HepG2 (cell line): ENCODE data around the gene ZFR. TPM values are rescaled to one million over a fixed set of nuclear protein-coding genes. Genes with fewer than 3 reads are reported as not detected.

Experiments
- AHDC1 ChIP-seq: sonication (generic); formaldehyde crosslinking; IDR thresholded peaks from 2 replicates; pipeline ENCODE4 v1.5.1; 2020; ENCODE audit warnings: mild to moderate bottlenecking, missing genetic modification reagents, borderline replicate concordance
- ARID4A ChIP-seq: sonication (generic); formaldehyde crosslinking; IDR thresholded peaks from 2 replicates; pipeline ENCODE4 v1.5.0; 2020; ENCODE audit warnings: mild to moderate bottlenecking, missing genetic modification reagents, borderline replicate concordance
- BATF2 ChIP-seq: sonication (generic); formaldehyde crosslinking; IDR thresholded peaks from 2 replicates; pipeline ENCODE4 v1.8.0; 2022; ENCODE audit warnings: mild to moderate bottlenecking, missing genetic modification reagents, moderate library complexity
- HOXA7 ChIP-seq: sonication (generic); formaldehyde crosslinking; IDR thresholded peaks from 2 replicates; pipeline ENCODE4 v1.8.1; 2022; ENCODE audit warnings: mild to moderate bottlenecking, missing genetic modification reagents, moderate library complexity
- KAT7 ChIP-seq: IDR thresholded peaks from 2 replicates; pipeline ENCODE4 v1.6.1; 2018; ENCODE audit warnings: borderline replicate concordance, missing compliant biosample characterization
- KLF15 ChIP-seq: sonication (generic); formaldehyde crosslinking; IDR thresholded peaks from 2 replicates; pipeline ENCODE4 v1.8.1; 2023; ENCODE audit warnings: borderline replicate concordance, mild to moderate bottlenecking, inconsistent platforms, missing genetic modification reagents, mixed read lengths
- KMT2A ChIP-seq: sonication (generic); formaldehyde crosslinking; IDR thresholded peaks from 2 replicates; pipeline ENCODE4 v1.4.0; 2020; ENCODE audit warnings: missing genetic modification reagents
- MXD1 ChIP-seq: sonication (generic); formaldehyde crosslinking; IDR thresholded peaks from 2 replicates; pipeline ENCODE4 v1.4.0; 2020; ENCODE audit warnings: mild to moderate bottlenecking, missing genetic modification reagents
- ZNF264 ChIP-seq: sonication (generic); formaldehyde crosslinking; IDR thresholded peaks from 2 replicates; pipeline ENCODE4 v1.4.0; 2020; ENCODE audit warnings: missing genetic modification reagents
- ZNF362 ChIP-seq: sonication (generic); formaldehyde crosslinking; IDR thresholded peaks from 2 replicates; pipeline ENCODE4 v1.4.0; 2020; ENCODE audit warnings: missing genetic modification reagents, mild to moderate bottlenecking, borderline replicate concordance
- ZNF772 ChIP-seq: sonication (generic); formaldehyde crosslinking; IDR thresholded peaks from 2 replicates; pipeline ENCODE4 v1.5.0; 2020; ENCODE audit warnings: mild to moderate bottlenecking, missing genetic modification reagents
- polyA plus RNA-seq, 8 experiments: library from polyadenylated mRNA; depleted of rRNA in 3 of 8; stranded (reverse) in 7 of 8; unstranded in 1 of 8; fragments of >200 nt; fragmentation: Illumina TruSeq in 4 of 8; extraction: Trizol in 4 of 8; gene quantifications; 2 replicates each; pipeline versions ENCODE4 v1.2.1 to v1.2.3, GENCODE V29; 2011 to 2016; ENCODE audit warnings: low read depth in 4 of 8, missing spikeins in 1 of 8, mixed read lengths in 1 of 8; ENCODE audit not compliant: insufficient read depth in 1 of 8
- total RNA-seq, 5 experiments: library from RNA; depleted of rRNA; stranded (reverse); fragments of >200 nt; fragmentation: Illumina TruSeq; extraction: Trizol; gene quantifications; 2 replicates each; pipeline ENCODE4 v1.2.3, GENCODE V29; 2016; ENCODE audit warnings: low read depth in 1 of 5

Gene ZFR
- total and polyA plus RNA-seq, 2 of the 13 experiments (the other 11 are each of a cell fraction or from before 2014, with no cell fraction given), result 89.0 to 92.8 TPM

GRCh38 chr5:32443541-32444430, 754 bp downstream of the ZFR start (continued):
- TF ChIP-seq KLF15 (CRISPR knock-in tag), result no peak
- TF ChIP-seq MXD1 (CRISPR knock-in tag), result 0 out of 2 replicates have a peak, but pooled peaks have one; percentile 19
- TF ChIP-seq HOXA7 (CRISPR knock-in tag), result no peak
- no peak for TF ChIP-seq ARID4A (CRISPR knock-in tag)
- TF ChIP-seq KAT7 (CRISPR knock-in tag), result 0 out of 2 replicates have a peak, but pooled peaks have one; percentile 16
- TF ChIP-seq KMT2A (CRISPR knock-in tag), result peak; percentile 43; the same call in 1 of the 2 replicates
- no peak for TF ChIP-seq AHDC1 (CRISPR knock-in tag)
- TF ChIP-seq ZNF264, result no peak
- TF ChIP-seq ZNF362 (CRISPR knock-in tag), result no peak
- 0 out of 2 replicates have a peak, but pooled peaks have one; percentile 53 for TF ChIP-seq BATF2
- TF ChIP-seq ZNF772 (CRISPR knock-in tag), result no peak
